Transverse colon (tissue), 4 donors: ENCODE data around the gene XPOT. TPM values are rescaled to one million over a fixed set of nuclear protein-coding genes. Genes with fewer than 3 reads are reported as not detected.

Experiments
- DNase-seq: peaks from one replicate; pipeline ENCODE4 v3.0.0-alpha.2; 2019
- H3K27ac ChIP-seq, 4 donors: fragments of 200-600 bp; sonication (generic); 2 replicates each; pipeline ENCODE4 v1.5.1; 2016 to 2018; ENCODE audit warnings: inconsistent platforms in 4 of 4
- H3K27me3 ChIP-seq: fragments of 200-600 bp; sonication (generic); 2 replicates; pipeline ENCODE4 v1.5.1; 2017; ENCODE audit warnings: inconsistent platforms
- H3K36me3 ChIP-seq, 4 donors: fragments of 200-600 bp; sonication (generic); 2 replicates each; pipeline ENCODE4 v1.5.1; 2017 to 2019; ENCODE audit warnings: inconsistent platforms in 4 of 4
- H3K4me1 ChIP-seq, 4 donors: fragments of 200-600 bp; sonication (generic); 2 replicates each; pipeline ENCODE4 v1.5.1; 2017 to 2020; ENCODE audit warnings: inconsistent platforms in 4 of 4
- H3K4me3 ChIP-seq, 4 donors: fragments of 200-600 bp; sonication (generic); 1 replicate in 1 of 4; 2 replicates in 3 of 4; pipeline versions ENCODE4 v1.5.1 to v1.6.1; 2017 to 2019; ENCODE audit warnings: inconsistent platforms in 4 of 4
- H3K9me3 ChIP-seq, 2 donors: fragments of 200-600 bp; sonication (generic); 2 replicates each; pipeline ENCODE4 v1.5.1; 2017 to 2019; ENCODE audit warnings: inconsistent platforms in 2 of 2
- CTCF ChIP-seq, 5 experiments: fragments of 200-600 bp in 3 of 5; fragments of 450-650 bp in 2 of 5; sonication (generic) in 3 of 5; IDR thresholded peaks; 1 replicate in 2 of 5; 2 replicates in 3 of 5; pipeline ENCODE4 v1.5.1; 2016 to 2017; ENCODE audit warnings: antibody characterized with exemption in 5 of 5, inconsistent platforms in 3 of 5, mild to moderate bottlenecking in 2 of 5, moderate library complexity in 1 of 5
- EP300 ChIP-seq: sonication (generic); formaldehyde crosslinking; IDR thresholded peaks from one replicate; pipeline ENCODE4 v1.6.1; 2017; ENCODE audit warnings: antibody characterized with exemption, low read depth
- POLR2A ChIP-seq: fragments of 450-650 bp; IDR thresholded peaks from one replicate; pipeline ENCODE4 v1.6.1; 2016; ENCODE audit warnings: antibody characterized with exemption, mild to moderate bottlenecking, moderate library complexity
- POLR2AphosphoS5 ChIP-seq, 3 donors: sonication (generic); formaldehyde crosslinking; IDR thresholded peaks; one replicate each; pipeline ENCODE4 v1.6.1; 2016; ENCODE audit warnings: antibody characterized with exemption in 3 of 3
- WGBS, 2 donors: methylation state at CpG; one replicate each; pipeline ENCODE4 v1.1.5; 2018; ENCODE audit warnings: low coverage in 1 of 2; 5-methylcytosine and 5-hydroxymethylcytosine counted together
- in situ Hi-C, 4 donors: fragments of 200-750 bp; cut with MboI; loops; one replicate each; pipeline versions ENCODE4 v1.15.0 to v1.15.1; 2017; ENCODE audit warnings: low sequenced_read_pairs in 3 of 4, low pct_ligation_motif_present in 1 of 4, low pct_unique_long_range_greater_than_20kb in 1 of 4
- intact Hi-C: fragments of 100-400 bp; cut with DNase I; formaldehyde crosslinking; loops from one replicate; pipeline ENCODE4 v1.15.1; 2023; ENCODE audit warnings: low total_unique reads
- total RNA-seq, 4 donors: library from RNA; depleted of rRNA; stranded (reverse); fragments of >200 nt; gene quantifications; one replicate each; pipeline ENCODE4 v1.1.0, GENCODE V29; 2016

Gene XPOT
- total RNA-seq, 4 donors from 2014 or later, result 15.7 to 56.9 (median 27.0) TPM

- intact Hi-C loops (no loop called here), in situ Hi-C loops (loop anchor here in 2 of 4 donors (25.0 kb wide), 1 partner anchor 553 kb away; the partner anchor contains the start of gene SRGAP1 (in 2 of the 2))
- Histone ChIP-seq H3K27ac (no peak within 1 kb of the TSS), H3K27me3 (peaks cover 40% of the 10 kb centered on the region), H3K36me3 (no peaks in the 10 kb centered on the region), H3K4me1 (peaks cover 0 to 9% (median 7%) of the 10 kb centered on the region in 4 donors), H3K9me3 (no peaks in the 10 kb centered on the region), H3K4me3 (peak within 1 kb of the TSS in 3 of 4 donors; percentile 19 to 49 (median 30))
- 27% methylated on average over 17 of the region's 66 CpGs; no CpG with 5 or more reads in 1 of the 2 donors for WGBS, 2 donors
- TF ChIP-seq POLR2AphosphoS5 (IDR thresholded peaks at IDR 0.05) (no peak), POLR2A (no peak), CTCF (IDR thresholded peaks at IDR 0.05) (no peak), EP300 (no peak)
- DNase-seq, result peak; percentile 17
Measured at GRCh38 chr12:64390275-64390851, 13.8 kb upstream of the XPOT start, which contains the start of gene C12orf56. Gene C12orf56, minus strand, starts transcription at chr12:64390758. Its CDS starts 193 bp downstream, at chr12:64390565.

- in situ Hi-C loops, result loop anchor here in 2 of 4 donors (25.0 kb wide), 1 partner anchor 555 kb away; the partner anchor contains the start of gene SRGAP1 (in 2 of the 2)
- Histone ChIP-seq H3K36me3 (no peaks in the 10 kb centered on the region), H3K4me3 (no peak overlapping the region), H3K9me3 (no peaks in the 10 kb centered on the region), H3K4me1 (peaks cover 0 to 9% (median 7%) of the 10 kb centered on the region in 4 donors), H3K27ac (no peak overlapping the region), H3K27me3 (peaks cover 40% of the 10 kb centered on the region)
- 50 to 88% methylated on average over 2 to 3 of the region's 3 CpGs for WGBS, 2 donors
- TF ChIP-seq POLR2A (no peak), EP300 (no peak), POLR2AphosphoS5 (IDR thresholded peaks at IDR 0.05) (no peak), CTCF (IDR thresholded peaks at IDR 0.05) (peak in 2 of 5 experiments; percentile 10 to 25)
- intact Hi-C loops, result no loop called here
- DNase-seq, result no peak
Measured at GRCh38 chr12:64392221-64392620, 12.0 kb upstream of the XPOT start.

GRCh38 chr12:64395739-64396138 lies 8.5 kb upstream of the XPOT start:
- H3K27ac ChIP-seq, result no peak overlapping the region
- DNase-seq, result no peak
- no peaks in the 10 kb centered on the region for H3K36me3 ChIP-seq
- WGBS, 2 donors, result 59 to 61% methylated on average over 2 of the region's 2 CpGs
- no peak overlapping the region for H3K4me3 ChIP-seq
- no peak for TF ChIP-seq POLR2AphosphoS5 (IDR thresholded peaks at IDR 0.05)
- TF ChIP-seq CTCF (IDR thresholded peaks at IDR 0.05), result no peak
- no peak for TF ChIP-seq POLR2A
- TF ChIP-seq EP300, result no peak
- no peaks in the 10 kb centered on the region for H3K9me3 ChIP-seq
- intact Hi-C loops, result no loop called here
- H3K27me3 ChIP-seq, result peaks cover 20% of the 10 kb centered on the region
- in situ Hi-C loops, result loop anchor here in 2 of 4 donors (25.0 kb wide), 1 partner anchor 558 kb away; the partner anchor contains the start of gene SRGAP1 (in 2 of the 2)
- peaks cover 0 to under 1% (median under 1%) of the 10 kb centered on the region in 4 donors for H3K4me1 ChIP-seq

GRCh38 chr12:64400041-64400440 lies 4.2 kb upstream of the XPOT start:
- Histone ChIP-seq H3K9me3 (no peaks in the 10 kb centered on the region), H3K27me3 (no peaks in the 10 kb centered on the region), H3K27ac (no peak overlapping the region), H3K4me3 (no peak overlapping the region), H3K4me1 (peaks cover 0 to 4% (median 2%) of the 10 kb centered on the region in 4 donors), H3K36me3 (no peaks in the 10 kb centered on the region)
- in situ Hi-C loops (loop anchor here in 1 of 4 donors (25.0 kb wide), 1 partner anchor 563 kb away; the partner anchor contains the start of gene SRGAP1), intact Hi-C loops (no loop called here)
- WGBS, 2 donors, result 63% methylated on average over 4 of the region's 4 CpGs; no CpG with 5 or more reads in 1 of the 2 donors
- TF ChIP-seq CTCF (IDR thresholded peaks at IDR 0.05), result no peak
- no peak for TF ChIP-seq POLR2A
- TF ChIP-seq POLR2AphosphoS5 (IDR thresholded peaks at IDR 0.05), result no peak
- no peak for TF ChIP-seq EP300
- DNase-seq, result no peak
